HepG2 (cell line): ENCODE measurements around the gene POFUT2. TPM values are rescaled to one million over a fixed set of nuclear protein-coding genes. Genes with fewer than 3 reads are reported as not detected.
A peak's percentile ranks its signal among the peaks of the same experiment; 100 is the strongest.

Experiments
- CEBPG ChIP-seq: IDR thresholded peaks from 2 replicates; pipeline ENCODE4 v1.6.1; 2016
- CREBL2 ChIP-seq: sonication (generic); formaldehyde crosslinking; IDR thresholded peaks from 2 replicates; pipeline ENCODE4 v1.8.1; 2023; ENCODE audit warnings: missing genetic modification reagents, mild to moderate bottlenecking, borderline replicate concordance
- CTCF ChIP-seq: sonication (generic); formaldehyde crosslinking; IDR thresholded peaks from 2 replicates; pipeline ENCODE4 v1.5.0; 2020; ENCODE audit warnings: mild to moderate bottlenecking, missing genetic modification reagents, moderate library complexity
- EZH2 ChIP-seq: conservative IDR thresholded peaks from 2 replicates; pipeline ENCODE4 v1.6.1; 2012; ENCODE audit warnings: mild to moderate bottlenecking, low read depth, low read length, moderate library complexity
- FOXP1 ChIP-seq, 2 experiments: fragments of 450-650 bp in 1 of 2; IDR thresholded peaks; 2 replicates each; pipeline ENCODE4 v1.6.1; 2017 to 2018; ENCODE audit warnings: antibody characterized with exemption in 1 of 2
- HOXA7 ChIP-seq: sonication (generic); formaldehyde crosslinking; IDR thresholded peaks from 2 replicates; pipeline ENCODE4 v1.8.1; 2022; ENCODE audit warnings: mild to moderate bottlenecking, missing genetic modification reagents, moderate library complexity
- NONO ChIP-seq, 2 experiments: fragments of 450-650 bp in 1 of 2; sonication (generic) in 1 of 2; formaldehyde crosslinking in 1 of 2; IDR thresholded peaks in 1 of 2; conservative IDR thresholded peaks in 1 of 2; 2 replicates each; pipeline versions ENCODE4 v1.6.1 to v1.8.0; 2017 to 2022; ENCODE audit warnings: mild to moderate bottlenecking in 1 of 2, missing genetic modification reagents in 1 of 2, moderate library complexity in 1 of 2
- PAF1 ChIP-seq: IDR thresholded peaks from 2 replicates; pipeline ENCODE4 v1.6.1; 2016; ENCODE audit warnings: missing genetic modification reagents, missing compliant biosample characterization
- PCBP1 ChIP-seq: fragments of 200-400 bp; formaldehyde crosslinking; IDR thresholded peaks from 2 replicates; pipeline ENCODE4 v1.6.1; 2017; ENCODE audit warnings: mild to moderate bottlenecking, low read depth, low read length, borderline replicate concordance
- RBAK ChIP-seq: sonication (generic); formaldehyde crosslinking; IDR thresholded peaks from 2 replicates; pipeline ENCODE4 v1.5.1; 2020; ENCODE audit warnings: mild to moderate bottlenecking, missing genetic modification reagents
- RBFOX2 ChIP-seq: fragments of 200-400 bp; formaldehyde crosslinking; IDR thresholded peaks from 2 replicates; pipeline ENCODE4 v1.6.1; 2017; ENCODE audit warnings: low read depth, mild to moderate bottlenecking, low read length
- TRAFD1 ChIP-seq: sonication (generic); formaldehyde crosslinking; IDR thresholded peaks from 2 replicates; pipeline ENCODE4 v1.5.1; 2020; ENCODE audit warnings: missing genetic modification reagents, mild to moderate bottlenecking, borderline replicate concordance
- ZBTB10 ChIP-seq: sonication (generic); formaldehyde crosslinking; IDR thresholded peaks from 2 replicates; pipeline ENCODE4 v1.4.0; 2020; ENCODE audit warnings: missing genetic modification reagents, borderline replicate concordance
- ZEB1 ChIP-seq: IDR thresholded peaks from 2 replicates; pipeline ENCODE4 v1.6.1; 2012; ENCODE audit warnings: mild to moderate bottlenecking, low read depth, inconsistent platforms; ENCODE audit not compliant: insufficient replicate concordance
- ZNF143 ChIP-seq: sonication (generic); formaldehyde crosslinking; IDR thresholded peaks from 2 replicates; pipeline ENCODE4 v1.4.0; 2020; ENCODE audit warnings: missing genetic modification reagents
- ZNF549 ChIP-seq: sonication (generic); formaldehyde crosslinking; IDR thresholded peaks from 2 replicates; pipeline ENCODE4 v1.5.0; 2020; ENCODE audit warnings: missing genetic modification reagents
- ZNF687 ChIP-seq: sonication (generic); formaldehyde crosslinking; IDR thresholded peaks from 2 replicates; pipeline ENCODE4 v1.5.1; 2020; ENCODE audit warnings: mild to moderate bottlenecking, missing genetic modification reagents, moderate library complexity
- polyA plus RNA-seq, 8 experiments: library from polyadenylated mRNA; depleted of rRNA in 3 of 8; stranded (reverse) in 7 of 8; unstranded in 1 of 8; fragments of >200 nt; fragmentation: Illumina TruSeq in 4 of 8; extraction: Trizol in 4 of 8; gene quantifications; 2 replicates each; pipeline versions ENCODE4 v1.2.1 to v1.2.3, GENCODE V29; 2011 to 2016; ENCODE audit warnings: low read depth in 4 of 8, missing spikeins in 1 of 8, mixed read lengths in 1 of 8; ENCODE audit not compliant: insufficient read depth in 1 of 8
- total RNA-seq, 5 experiments: library from RNA; depleted of rRNA; stranded (reverse); fragments of >200 nt; fragmentation: Illumina TruSeq; extraction: Trizol; gene quantifications; 2 replicates each; pipeline ENCODE4 v1.2.3, GENCODE V29; 2016; ENCODE audit warnings: low read depth in 1 of 5

The POFUT2 gene
- total and polyA plus RNA-seq, 2 of the 13 experiments (the other 11 are each of a cell fraction or from before 2014, with no cell fraction given), result 22.8 to 24.0 TPM

GRCh38 chr21:45309069-45309986, 21.6 kb upstream of the POFUT2 start (continued):
- TF ChIP-seq FOXP1 (IDR thresholded peaks at IDR 0.05), result no peak
- no peak for TF ChIP-seq FOXP1 (CRISPR knock-in tag; IDR thresholded peaks at IDR 0.05)
- TF ChIP-seq ZNF143 (CRISPR knock-in tag), result no peak
- no peak for TF ChIP-seq CREBL2 (CRISPR knock-in tag)
- TF ChIP-seq NONO (IDR thresholded peaks at IDR 0.05), result no peak
- no peak for TF ChIP-seq NONO (CRISPR knock-in tag; conservative IDR thresholded peaks at IDR 0.05)
- TF ChIP-seq PCBP1, result no peak
- no peak for TF ChIP-seq PAF1 (CRISPR knock-in tag)
- no peak for TF ChIP-seq TRAFD1 (CRISPR knock-in tag)
- TF ChIP-seq CEBPG (CRISPR knock-in tag), result 0 out of 2 replicates have a peak, but pooled peaks have one; percentile 6
- no peak for TF ChIP-seq HOXA7 (CRISPR knock-in tag)
- no peak for TF ChIP-seq RBAK (CRISPR knock-in tag)
- TF ChIP-seq ZEB1, result no peak
- no peak for TF ChIP-seq EZH2
- TF ChIP-seq CTCF, result peak; percentile 75
- no peak for TF ChIP-seq ZBTB10 (CRISPR knock-in tag)
- TF ChIP-seq RBFOX2, result no peak; the same call in 1 of the 2 replicates
- no peak for TF ChIP-seq ZNF549 (CRISPR knock-in tag)
- peak; percentile 26; the same call in 1 of the 2 replicates for TF ChIP-seq ZNF687 (CRISPR knock-in tag)
